HG03108 (cell line): ENCODE measurements around the gene ZDHHC6.
A peak's percentile ranks its signal among the peaks of the same experiment; 100 is the strongest.
"Not testable (repeated sequence)": the region's sequence is repeated elsewhere in the genome, so short reads cannot be mapped to it uniquely, and the experiment has no call there.

Source experiments
- ATAC-seq: cut with Tn5 transposase; IDR thresholded peaks from one replicate; pipeline ENCODE4 v1.9.1; 2021; ENCODE audit warnings: moderate library complexity; ENCODE audit not compliant: unreplicated experiment

Gene ZDHHC6, protein sequence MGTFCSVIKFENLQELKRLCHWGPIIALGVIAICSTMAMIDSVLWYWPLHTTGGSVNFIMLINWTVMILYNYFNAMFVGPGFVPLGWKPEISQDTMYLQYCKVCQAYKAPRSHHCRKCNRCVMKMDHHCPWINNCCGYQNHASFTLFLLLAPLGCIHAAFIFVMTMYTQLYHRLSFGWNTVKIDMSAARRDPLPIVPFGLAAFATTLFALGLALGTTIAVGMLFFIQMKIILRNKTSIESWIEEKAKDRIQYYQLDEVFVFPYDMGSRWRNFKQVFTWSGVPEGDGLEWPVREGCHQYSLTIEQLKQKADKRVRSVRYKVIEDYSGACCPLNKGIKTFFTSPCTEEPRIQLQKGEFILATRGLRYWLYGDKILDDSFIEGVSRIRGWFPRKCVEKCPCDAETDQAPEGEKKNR

DNA sequence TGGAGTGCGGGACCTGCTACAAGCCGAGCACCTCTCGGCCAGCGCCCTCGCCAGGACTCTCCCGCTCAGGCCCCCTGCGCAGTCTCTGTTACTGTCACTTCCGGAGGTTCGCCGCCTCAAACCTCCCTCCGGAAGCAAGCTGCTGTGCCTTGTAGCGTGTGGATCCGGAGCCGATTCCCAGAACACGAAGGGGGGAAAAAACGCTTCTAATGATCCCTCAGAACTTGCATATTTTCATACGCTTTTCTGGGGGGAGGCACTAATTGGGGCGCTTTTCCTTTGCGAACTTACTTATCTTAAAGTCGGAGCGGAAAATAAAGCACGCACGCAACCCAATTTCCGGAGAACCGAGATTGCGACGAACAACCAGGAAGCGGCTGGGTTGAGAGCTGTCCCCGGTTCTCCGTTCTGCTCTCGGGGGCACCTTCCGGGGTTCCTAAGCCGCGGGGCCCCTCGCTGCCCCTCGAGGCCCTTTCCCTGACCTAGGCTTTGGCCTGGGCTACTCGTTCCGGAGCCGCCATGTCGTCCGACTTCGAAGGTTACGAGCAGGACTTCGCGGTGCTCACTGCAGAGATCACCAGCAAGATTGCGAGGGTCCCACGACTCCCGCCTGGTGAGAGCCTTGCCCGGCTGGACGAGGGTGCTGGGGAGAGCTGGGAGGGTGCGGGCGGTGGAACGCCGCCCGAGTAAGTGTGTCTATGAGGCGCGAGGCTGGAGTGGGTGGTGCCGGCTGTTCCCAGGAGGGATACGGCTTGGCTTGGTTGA is at the start of gene ZDHHC6, which contains the start of gene VTI1A:
Gene ZDHHC6, minus strand, starts transcription at position 60 of the 765 bp plus-strand sequence. CDS start 1,478 bp downstream, outside the sequence.
Gene VTI1A, plus strand, starts transcription at position 361 of the 765 bp plus-strand sequence. Its CDS starts 159 bp downstream, at position 520.
- peak; percentile 90 for ATAC-seq

DNA sequence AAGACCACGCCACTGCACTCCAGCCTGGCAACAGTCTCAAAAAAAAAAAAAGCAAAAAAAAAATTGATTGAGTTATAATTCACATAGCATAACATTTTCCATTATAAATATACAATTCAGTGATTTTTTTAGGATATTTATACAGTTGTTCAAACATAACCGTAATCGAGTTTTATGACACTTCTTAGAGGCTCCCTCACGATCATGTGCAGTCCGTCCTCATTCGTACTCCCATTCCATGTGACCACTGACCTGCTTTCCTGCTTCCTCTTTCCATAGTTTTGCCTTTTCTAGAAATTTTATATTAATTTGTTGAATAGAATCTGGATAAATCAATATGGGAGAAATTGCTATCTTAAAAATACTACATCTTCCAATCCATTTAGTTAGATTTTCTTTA is 46.0 kb upstream of the ZDHHC6 start:
- no peak for ATAC-seq

DNA sequence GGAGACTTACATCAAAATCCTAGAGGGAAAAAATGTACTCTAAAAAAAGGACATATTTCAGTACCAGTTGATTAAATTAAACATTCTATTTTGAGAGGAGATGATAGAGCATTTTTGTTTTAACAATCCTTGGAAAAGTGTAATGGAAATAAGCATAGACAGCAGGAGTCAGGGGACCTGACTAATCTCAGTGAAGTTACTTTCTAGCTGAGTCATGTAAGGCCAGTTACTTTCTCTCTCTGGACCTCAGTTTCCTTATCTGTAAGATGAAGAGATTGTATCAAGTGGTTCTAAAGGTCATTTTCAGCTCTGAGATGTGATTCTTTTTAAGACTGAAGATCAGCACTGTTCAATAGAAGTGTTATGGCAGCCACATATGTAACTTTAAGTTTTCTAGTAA is 44.4 kb upstream of the ZDHHC6 start:
- no peak for ATAC-seq

DNA sequence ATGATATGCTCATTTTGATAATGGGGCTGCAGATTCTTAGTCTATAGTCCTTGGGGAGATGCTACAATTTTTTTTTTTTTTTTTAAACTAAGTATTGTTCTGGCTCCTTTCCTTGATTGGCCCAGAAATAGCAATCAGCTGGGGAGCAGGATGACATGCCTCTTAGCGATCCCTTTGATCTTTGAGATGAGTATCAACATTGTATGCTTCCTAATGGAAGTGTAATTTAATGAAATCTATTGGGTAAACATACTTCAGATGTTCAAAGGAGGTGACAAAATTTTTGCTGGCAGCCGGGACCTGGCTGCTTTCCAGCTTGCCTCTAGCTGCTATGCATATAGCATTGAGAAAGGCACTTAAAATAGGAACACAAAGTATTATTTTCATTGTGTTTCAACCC is 43.8 kb upstream of the ZDHHC6 start:
- no peak for ATAC-seq

DNA sequence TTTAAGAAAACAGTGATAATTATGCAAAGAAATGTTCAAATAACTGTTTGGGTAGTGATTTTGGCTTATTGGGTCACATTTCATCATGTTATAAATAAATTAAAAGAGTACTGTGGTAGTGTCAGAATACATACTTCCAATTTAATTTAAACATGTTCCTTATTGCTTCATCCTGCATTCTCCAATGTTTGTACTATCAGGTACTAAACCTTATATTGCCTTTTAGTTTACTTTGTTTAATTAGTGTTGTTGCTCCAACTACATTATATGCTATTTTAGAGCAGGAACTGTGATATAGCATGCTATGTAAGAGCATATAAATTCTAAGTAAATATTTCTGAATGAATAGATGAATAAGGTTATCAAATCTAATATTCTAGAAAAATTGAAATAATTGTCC is 41.2 kb upstream of the ZDHHC6 start:
- no peak for ATAC-seq

DNA sequence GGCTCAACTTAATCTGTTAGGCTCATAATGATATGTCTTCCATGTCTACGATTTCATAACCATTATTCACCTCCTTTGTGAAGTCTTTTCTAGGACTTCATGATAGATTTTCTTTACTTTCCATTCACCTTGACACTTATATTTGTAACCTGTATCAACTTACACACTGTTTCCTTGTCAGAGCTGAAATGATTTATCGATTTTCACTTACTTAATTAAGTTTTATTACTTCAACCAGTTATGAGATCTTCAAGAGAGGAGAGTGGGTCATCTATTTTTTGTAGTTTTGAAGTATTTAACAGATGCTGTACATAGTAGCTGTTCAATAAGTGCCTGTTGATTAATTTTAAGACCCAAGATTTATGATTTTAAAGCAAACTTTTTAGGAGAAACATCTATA is 37.7 kb upstream of the ZDHHC6 start:
- ATAC-seq, result no peak

DNA sequence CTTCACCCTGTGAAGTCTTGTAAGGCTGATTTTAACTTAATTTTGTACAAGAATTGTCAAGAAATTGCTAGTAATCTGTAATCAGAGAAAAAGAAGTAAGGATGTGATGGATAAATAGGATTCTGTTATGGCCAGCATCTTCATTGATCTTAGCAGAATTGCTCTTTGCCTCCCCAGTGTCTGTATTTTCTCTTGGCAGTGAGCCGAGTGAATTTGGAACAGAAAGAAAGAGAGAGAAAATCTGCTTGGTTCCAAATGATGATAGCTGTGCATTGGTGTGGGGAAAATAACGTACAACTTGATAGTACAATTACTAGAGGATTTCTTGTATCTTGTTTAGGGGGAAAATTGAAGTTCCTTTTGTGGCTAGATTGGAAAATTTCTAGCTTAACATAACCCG is 34.9 kb upstream of the ZDHHC6 start:
- no peak for ATAC-seq

DNA sequence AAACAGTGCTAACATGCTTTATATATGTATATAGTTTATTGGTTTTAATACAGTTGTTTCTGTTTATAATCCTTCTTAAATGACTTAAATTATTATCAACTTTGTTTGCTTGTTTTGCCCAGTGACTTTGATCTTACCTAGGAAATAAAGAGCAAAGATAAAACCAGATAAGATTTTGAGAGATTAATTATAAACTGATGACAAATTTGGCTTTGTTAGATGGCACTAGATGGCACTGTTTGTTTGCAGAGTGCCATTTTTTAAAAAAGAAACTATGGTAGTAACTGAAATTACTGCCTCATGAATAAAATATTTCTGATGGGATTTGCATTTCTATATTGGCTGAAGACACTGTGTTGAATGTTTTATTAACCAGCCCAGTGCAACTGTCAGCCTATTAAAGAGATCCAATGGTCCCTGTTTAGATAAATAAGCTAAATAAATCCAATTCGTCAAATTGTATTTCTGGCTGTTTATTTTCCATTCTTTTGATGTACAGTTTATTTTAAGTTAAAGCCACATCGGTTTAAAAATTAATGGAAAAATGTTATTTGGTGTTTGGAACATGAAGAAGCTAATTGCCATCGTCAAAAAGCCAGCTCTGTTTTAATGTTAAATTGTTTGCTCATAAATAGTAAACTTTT is 29.0 kb upstream of the ZDHHC6 start:
- ATAC-seq, result no peak

DNA sequence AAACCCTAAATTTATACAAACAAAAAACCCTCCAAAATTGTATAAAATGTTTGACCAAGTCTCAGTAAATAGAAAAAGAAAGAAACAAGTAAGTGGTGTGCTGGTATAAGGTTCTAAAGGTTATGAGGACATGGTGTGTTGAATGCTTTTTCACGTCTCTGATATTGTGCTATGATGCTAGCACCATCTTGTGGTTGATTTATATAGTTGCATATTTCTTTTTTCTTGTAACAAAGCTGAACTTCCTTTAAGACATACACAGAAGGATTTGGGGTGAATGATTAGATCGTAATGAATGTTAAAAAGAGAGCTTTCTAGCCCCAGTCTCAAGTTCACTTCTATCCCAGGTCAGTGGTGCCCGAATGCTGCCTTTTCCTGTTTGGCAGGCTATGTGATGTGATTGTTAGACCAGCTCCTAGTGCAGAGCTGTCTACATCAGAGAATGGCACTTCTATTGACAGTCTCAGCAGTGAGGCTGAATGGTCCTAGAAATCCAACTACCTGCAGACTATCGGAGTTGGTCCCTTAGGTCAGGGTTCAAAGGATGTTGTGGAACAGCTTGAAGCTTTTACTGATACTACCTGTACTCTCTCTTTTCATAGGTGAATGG is 25.3 kb upstream of the ZDHHC6 start:
- ATAC-seq, result peak; percentile 50

DNA sequence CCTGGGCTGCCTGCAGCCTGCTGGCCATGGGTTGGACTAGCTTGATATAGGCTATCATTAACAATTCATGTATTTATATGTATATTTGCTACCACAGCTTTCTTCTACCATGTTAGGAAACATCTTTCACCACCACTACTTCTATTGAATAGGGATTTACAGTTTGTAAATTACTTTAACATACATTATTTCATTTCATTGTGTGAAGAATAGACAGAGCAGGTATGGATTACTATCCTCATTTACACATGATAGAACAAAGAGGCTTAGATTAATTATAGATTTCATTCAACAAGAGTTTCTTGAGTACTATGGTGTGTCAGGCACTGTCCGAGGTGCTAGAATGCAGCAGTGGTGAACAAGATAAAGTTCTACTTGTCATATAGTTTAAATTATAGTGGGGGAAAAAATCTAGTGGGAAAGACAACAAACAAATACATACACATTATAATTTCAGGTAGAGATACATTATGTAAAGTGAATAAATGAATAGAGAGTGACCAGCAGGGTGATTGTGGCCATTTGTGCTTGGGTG is 20.9 kb upstream of the ZDHHC6 start:
- ATAC-seq, result no peak

DNA sequence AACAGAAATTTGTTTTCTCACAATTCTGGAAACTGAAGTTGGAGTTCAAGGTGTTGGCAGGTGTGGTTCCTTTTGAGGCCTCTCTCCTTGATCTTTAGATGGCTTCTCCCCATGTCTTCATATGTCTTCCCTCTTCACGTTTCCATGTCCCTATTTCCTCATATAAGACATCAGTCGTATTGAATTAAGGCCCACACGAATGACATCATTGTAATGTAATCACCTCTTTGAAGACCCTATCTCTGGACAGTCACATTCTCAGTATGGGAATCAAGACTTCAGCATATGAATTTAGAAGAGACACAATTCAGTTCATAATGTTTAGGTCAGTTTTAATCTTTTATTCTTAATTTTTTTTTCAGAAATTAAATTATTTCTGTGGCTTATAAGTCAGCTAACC is 20.1 kb upstream of the ZDHHC6 start:
- no peak for ATAC-seq

DNA sequence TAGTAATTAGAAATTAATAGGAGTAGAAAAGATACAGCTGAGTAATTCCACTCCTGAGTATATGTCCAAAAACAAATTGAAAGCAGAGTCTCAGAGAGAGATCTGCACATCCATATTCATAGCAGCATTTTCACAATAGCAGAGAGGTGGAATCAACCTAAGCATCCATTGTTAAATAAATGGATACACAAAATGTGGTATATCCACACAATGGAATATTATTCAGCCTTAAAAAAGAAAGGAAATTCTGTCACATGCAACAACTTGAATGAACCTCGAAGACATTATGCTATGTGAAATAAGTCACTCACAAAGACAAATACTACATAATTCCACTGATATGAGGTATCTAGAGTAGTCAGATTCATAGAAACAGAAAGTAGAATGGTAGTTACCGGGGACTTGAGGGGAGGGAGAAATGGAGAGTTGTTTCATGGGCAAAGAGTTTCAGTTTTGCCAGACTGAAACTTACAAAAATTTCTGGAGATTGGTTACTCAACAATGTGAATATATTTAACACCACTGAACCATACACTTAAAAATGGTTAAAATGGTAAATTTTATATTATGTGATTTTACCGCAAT is 18.7 kb upstream of the ZDHHC6 start:
- ATAC-seq, result no peak

DNA sequence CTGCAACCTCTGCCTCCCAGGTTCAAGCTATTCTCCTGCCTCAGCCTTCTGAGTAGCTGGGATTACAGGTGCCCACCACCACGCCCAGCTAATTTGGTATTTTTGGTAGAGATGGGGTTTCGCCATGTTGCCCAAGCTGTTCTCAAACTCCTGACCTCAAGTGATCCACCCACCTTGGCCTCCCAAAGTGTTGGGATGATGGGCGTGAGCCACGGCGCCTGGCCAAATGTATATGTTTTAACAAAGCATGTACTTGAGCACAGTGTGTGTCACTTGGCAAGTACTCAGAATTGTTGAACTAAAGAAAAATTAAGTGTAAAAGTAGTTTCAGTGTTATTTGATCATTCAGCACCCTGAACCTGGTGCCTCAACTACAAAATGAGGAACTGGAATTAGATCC is 17.4 kb upstream of the ZDHHC6 start:
- ATAC-seq, result not testable (repeated sequence)

DNA sequence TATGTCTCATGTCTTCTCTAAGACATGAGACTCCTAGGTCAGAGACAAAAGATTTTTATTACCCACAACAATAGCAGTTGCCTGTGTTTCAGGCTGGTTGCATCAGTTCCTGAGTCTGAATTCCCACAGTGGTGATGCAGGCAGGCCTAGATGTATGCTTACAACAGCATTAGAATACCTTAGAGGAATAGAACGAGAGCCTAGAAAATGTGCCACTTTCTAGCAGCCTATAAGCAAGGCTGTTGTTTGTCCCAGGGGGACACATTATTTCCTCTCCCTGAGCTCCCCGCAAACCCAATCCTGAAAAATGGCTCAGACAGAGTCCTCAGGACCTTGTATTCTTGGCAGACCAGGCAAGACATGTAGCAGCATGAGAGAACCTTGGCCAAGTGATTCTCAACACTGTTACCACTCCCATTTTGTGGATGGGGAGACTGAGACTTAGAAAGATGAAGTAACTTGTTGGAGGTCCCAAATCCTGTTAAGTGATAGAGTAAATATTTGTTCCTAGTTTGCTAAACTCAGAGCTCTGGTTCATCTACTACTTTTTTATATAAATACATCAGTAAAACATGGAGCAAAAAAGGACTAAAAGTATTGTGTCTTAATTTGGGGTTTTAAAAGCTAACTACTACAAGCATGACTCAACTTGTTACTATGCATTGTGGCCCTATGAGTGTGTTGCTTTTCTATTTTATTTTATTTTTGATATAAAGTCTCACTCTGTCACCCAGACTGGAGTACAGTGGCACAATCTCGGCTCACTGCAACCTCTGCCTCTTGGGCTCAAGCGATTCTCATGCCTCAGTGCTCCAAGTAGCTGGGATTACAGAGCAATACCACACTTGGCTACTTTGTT is 14.5 kb upstream of the ZDHHC6 start:
- no peak for ATAC-seq

DNA sequence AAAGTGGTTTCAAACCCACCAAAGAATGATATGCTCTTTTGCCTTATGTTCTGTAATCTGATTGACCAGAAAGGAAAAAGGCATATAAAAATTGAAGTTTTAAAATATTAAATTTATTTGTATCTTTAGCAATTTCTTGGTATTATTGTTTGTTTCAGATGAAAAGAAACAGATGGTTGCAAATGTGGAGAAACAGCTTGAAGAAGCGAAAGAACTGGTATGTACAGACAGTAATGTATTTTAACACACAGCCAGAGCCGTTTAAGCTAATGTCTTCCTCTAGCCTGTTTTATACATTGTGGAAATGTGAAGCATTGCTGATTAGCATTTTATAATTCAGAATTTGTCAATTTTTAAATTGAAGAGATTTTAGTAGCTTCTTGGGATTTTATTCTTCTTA is 13.7 kb upstream of the ZDHHC6 start:
- no peak for ATAC-seq

DNA sequence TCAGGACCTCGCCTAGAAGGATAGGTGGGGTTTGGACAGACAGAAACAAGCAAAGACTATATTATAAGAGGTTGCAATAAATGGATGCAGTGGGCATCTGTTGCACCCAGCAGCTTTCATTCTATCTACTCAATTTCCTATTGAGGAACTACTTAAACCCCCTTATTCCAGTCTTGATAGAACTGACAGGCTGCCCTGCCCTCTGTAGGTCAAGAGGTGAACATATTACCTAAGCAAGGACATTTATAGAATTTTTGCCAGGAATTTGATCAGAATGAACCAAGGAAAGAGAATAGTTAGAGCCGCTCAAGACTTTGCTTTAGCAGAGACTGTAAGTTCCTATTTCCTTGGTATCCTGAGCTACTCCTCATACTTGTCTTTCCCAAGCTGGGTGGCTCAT is 9.8 kb upstream of the ZDHHC6 start:
- ATAC-seq, result no peak

DNA sequence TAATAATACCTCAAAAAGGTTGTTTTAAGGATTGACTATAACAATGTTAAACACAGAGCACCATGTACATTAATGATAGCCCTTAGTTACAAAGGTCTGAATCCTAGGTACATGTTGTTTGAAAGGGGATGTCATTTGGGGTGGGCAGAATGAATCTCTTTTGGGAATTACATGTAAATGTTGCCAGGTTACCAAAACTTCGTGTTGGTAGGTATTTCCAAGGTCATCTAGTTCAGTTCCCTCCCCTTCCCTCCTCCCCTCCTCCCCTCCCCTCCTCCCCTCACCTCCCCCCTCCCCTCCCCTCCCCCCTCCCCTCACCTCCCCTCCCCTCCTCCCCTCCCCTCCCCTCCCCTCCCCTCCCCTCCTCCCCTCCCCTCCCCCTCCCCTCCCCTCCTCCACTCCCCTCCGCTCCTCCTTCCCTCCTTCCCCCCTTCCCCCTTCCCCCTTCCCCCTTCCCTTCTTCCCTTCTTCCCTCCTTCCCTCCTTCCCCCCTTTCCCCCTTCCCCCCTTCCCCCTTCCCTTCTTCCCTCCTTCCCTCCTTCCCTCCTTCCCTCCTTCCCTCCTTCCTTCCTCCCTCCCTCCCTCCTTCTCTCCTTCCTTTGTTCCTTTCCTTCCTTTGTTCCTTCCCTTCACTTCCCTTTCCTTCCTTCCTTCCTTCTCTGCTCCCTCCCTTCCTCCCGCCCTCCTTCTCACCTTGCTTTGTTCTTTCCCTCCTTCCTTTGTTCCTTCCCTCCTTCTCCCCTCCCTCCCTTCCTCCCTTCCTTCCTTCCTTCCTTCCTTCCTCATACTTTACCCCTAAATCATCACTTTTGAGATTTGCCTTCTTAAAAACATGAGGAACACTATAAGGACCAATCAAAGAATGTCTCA is 8.4 kb upstream of the ZDHHC6 start:
- no peak for ATAC-seq

DNA sequence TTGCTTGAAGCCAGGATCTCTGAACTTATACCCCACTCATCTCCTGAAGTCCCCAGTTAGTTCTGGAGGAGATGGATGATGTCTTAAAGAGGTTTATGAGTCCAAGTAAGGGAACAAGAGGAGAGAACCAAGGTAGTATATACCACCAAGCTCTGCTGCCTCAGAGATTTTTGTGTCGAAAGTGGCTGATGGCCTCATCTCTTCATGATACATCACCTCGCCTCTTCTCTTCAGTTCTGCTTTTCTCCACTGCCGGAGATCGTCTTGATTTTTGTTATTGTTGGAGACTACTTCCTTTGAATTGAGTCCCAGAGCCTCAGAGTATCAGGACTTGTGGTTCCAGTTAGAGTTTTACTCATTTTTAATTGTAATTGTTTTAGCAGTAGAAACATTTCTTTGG is 2.2 kb upstream of the ZDHHC6 start:
- no peak for ATAC-seq

DNA sequence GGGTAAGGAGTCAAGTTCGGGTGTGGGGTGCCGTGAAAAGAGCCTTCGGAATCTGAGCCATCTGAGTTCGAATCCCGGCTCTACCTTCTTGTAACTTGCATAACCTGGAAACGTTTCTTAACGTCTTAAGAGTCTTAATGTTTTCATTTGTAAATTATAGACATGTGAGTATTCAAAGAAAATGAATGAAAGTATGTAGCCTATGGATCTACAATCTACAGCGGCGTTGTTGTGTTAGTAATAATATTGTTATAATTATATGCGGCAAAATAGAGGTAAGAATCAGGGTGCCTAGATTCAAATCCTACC is 860 bp upstream of the ZDHHC6 start:
- no peak for ATAC-seq
